H9 (cell line): ENCODE data around the gene UBA5. TPM values are rescaled to one million over a fixed set of nuclear protein-coding genes. Genes with fewer than 3 reads are reported as not detected.

ENCODE experiments used
- DNase-seq: peaks from one replicate; pipeline ENCODE4 v3.0.0-alpha.2; 2017
- H2AFZ ChIP-seq: one replicate; pipeline ENCODE4 v1.6.1; 2013; ENCODE audit warnings: mild to moderate bottlenecking, low read length, control low read depth, moderate library complexity
- H2AK5ac ChIP-seq: 2 replicates; pipeline ENCODE4 v1.6.1; 2013; ENCODE audit warnings: low read length, control low read depth, mixed read lengths; ENCODE audit not compliant: insufficient read length
- H2BK120ac ChIP-seq: one replicate; pipeline ENCODE4 v1.6.1; 2013; ENCODE audit warnings: low read depth, mild to moderate bottlenecking, low read length, control low read depth, inconsistent platforms; ENCODE audit not compliant: poor library complexity, severe bottlenecking
- H2BK12ac ChIP-seq: 2 replicates; pipeline ENCODE4 v1.6.1; 2013; ENCODE audit warnings: low read length, control low read depth, mixed read lengths, low read depth; ENCODE audit not compliant: insufficient read length
- H2BK15ac ChIP-seq: 2 replicates; pipeline ENCODE4 v1.6.1; 2013; ENCODE audit warnings: low read depth, low read length, control low read depth
- H2BK20ac ChIP-seq: one replicate; pipeline ENCODE4 v1.6.1; 2013; ENCODE audit warnings: low read depth, mild to moderate bottlenecking, low read length, control low read depth, inconsistent platforms; ENCODE audit not compliant: poor library complexity, severe bottlenecking
- H2BK5ac ChIP-seq: 2 replicates; pipeline ENCODE4 v1.6.1; 2013; ENCODE audit warnings: low read length, control low read depth, mixed read lengths; ENCODE audit not compliant: insufficient read length
- H3K14ac ChIP-seq: 2 replicates; pipeline ENCODE4 v1.6.1; 2013; ENCODE audit warnings: low read length, control low read depth; ENCODE audit not compliant: insufficient read depth
- H3K18ac ChIP-seq: 2 replicates; pipeline ENCODE4 v1.6.1; 2013; ENCODE audit warnings: low read depth, mild to moderate bottlenecking, mixed read lengths, low read length, control low read depth; ENCODE audit not compliant: insufficient read length
- H3K23ac ChIP-seq: 2 replicates; pipeline ENCODE4 v1.6.1; 2013; ENCODE audit warnings: low read length, control low read depth, mixed read lengths, low read depth; ENCODE audit not compliant: insufficient read length
- H3K23me2 ChIP-seq: 2 replicates; pipeline ENCODE4 v1.6.1; 2013; ENCODE audit warnings: low read depth, mild to moderate bottlenecking, mixed read lengths, low read length, control low read depth; ENCODE audit not compliant: insufficient read length, poor library complexity, severe bottlenecking
- H3K27ac ChIP-seq: 2 replicates; pipeline ENCODE4 v1.5.1; 2013; ENCODE audit warnings: low read length, control low read depth, mixed read lengths, low read depth; ENCODE audit not compliant: insufficient read length
- H3K27me3 ChIP-seq: 2 replicates; pipeline ENCODE4 v1.6.1; 2013; ENCODE audit warnings: low read length, control low read depth, inconsistent platforms; ENCODE audit not compliant: insufficient read depth
- H3K4ac ChIP-seq: 2 replicates; pipeline ENCODE4 v1.6.1; 2013; ENCODE audit warnings: low read depth, mild to moderate bottlenecking, control low read depth, inconsistent platforms, low read length, moderate library complexity
- H3K4me1 ChIP-seq: 2 replicates; pipeline ENCODE4 v1.6.1; 2013; ENCODE audit warnings: low read length, control low read depth, inconsistent platforms; ENCODE audit not compliant: insufficient read depth
- H3K4me2 ChIP-seq: 2 replicates; pipeline ENCODE4 v1.6.1; 2013; ENCODE audit warnings: low read length, control low read depth, mixed read lengths; ENCODE audit not compliant: insufficient read length, insufficient read depth
- H3K56ac ChIP-seq: 2 replicates; pipeline ENCODE4 v1.6.1; 2013; ENCODE audit warnings: low read depth, mild to moderate bottlenecking, mixed read lengths, low read length, control low read depth; ENCODE audit not compliant: insufficient read length
- H3K79me1 ChIP-seq: 2 replicates; pipeline ENCODE4 v1.6.1; 2013; ENCODE audit warnings: low read depth, mild to moderate bottlenecking, moderate library complexity, low read length, control low read depth, inconsistent platforms; ENCODE audit not compliant: insufficient read depth, poor library complexity, severe bottlenecking
- H3K79me2 ChIP-seq: 2 replicates; pipeline ENCODE4 v1.6.1; 2013; ENCODE audit warnings: low read length, control low read depth, inconsistent platforms; ENCODE audit not compliant: insufficient read depth
- H3K9ac ChIP-seq: 2 replicates; pipeline ENCODE4 v1.6.1; 2013; ENCODE audit warnings: low read length, control low read depth, mixed read lengths; ENCODE audit not compliant: insufficient read length; ENCODE audit errors: extremely low read depth
- H3K9me3 ChIP-seq: one replicate; pipeline ENCODE4 v1.6.1; 2013; ENCODE audit warnings: low read depth, low read length, inconsistent platforms; ENCODE audit not compliant: control insufficient read depth
- H3T11ph ChIP-seq: one replicate; pipeline ENCODE4 v1.6.1; 2013; ENCODE audit warnings: mild to moderate bottlenecking, low read length, control low read depth, inconsistent platforms
- H4K20me1 ChIP-seq: one replicate; pipeline ENCODE4 v1.6.1; 2013; ENCODE audit not compliant: control insufficient read depth, insufficient read length, insufficient read depth
- H4K5ac ChIP-seq: 2 replicates; pipeline ENCODE4 v1.6.1; 2013; ENCODE audit warnings: low read depth, mild to moderate bottlenecking, mixed read lengths, low read length, control low read depth; ENCODE audit not compliant: insufficient read length
- H4K8ac ChIP-seq: replicated peaks from 2 replicates; pipeline ENCODE4 v1.6.1; 2013; ENCODE audit warnings: low read length, control low read depth, mixed read lengths, low read depth; ENCODE audit not compliant: insufficient read length
- H4K91ac ChIP-seq: 2 replicates; pipeline ENCODE4 v1.6.1; 2013; ENCODE audit warnings: low read depth, mild to moderate bottlenecking, moderate library complexity, mixed read lengths, low read length, control low read depth; ENCODE audit not compliant: insufficient read length
- H3K27ac Mint-ChIP-seq, 3 experiments: 2 replicates in 2 of 3; 3 replicates in 1 of 3; pipeline ENCODE4 v1.8.0; 2020 to 2021; ENCODE audit warnings: mixed read lengths in 3 of 3, mild to moderate bottlenecking in 1 of 3, moderate library complexity in 1 of 3
- H3K27me3 Mint-ChIP-seq: 2 replicates; pipeline ENCODE4 v1.8.0; 2021; ENCODE audit warnings: low read depth, mild to moderate bottlenecking, moderate library complexity, mixed read lengths
- H3K36me3 Mint-ChIP-seq, 3 experiments: 2 replicates in 2 of 3; 3 replicates in 1 of 3; pipeline ENCODE4 v1.8.0; 2020 to 2021; ENCODE audit warnings: low read depth in 3 of 3, mixed read lengths in 3 of 3; ENCODE audit not compliant: insufficient read depth in 1 of 3
- H3K4me1 Mint-ChIP-seq, 2 experiments: 2 replicates each; pipeline ENCODE4 v1.8.0; 2020; ENCODE audit warnings: mixed read lengths in 2 of 2
- H3K4me3 Mint-ChIP-seq, 2 experiments: 2 replicates in 1 of 2; 3 replicates in 1 of 2; pipeline ENCODE4 v1.8.0; 2020 to 2021; ENCODE audit warnings: mild to moderate bottlenecking in 2 of 2, mixed read lengths in 2 of 2, moderate library complexity in 1 of 2
- H3K9me3 Mint-ChIP-seq, 2 experiments: 2 replicates in 1 of 2; 3 replicates in 1 of 2; pipeline ENCODE4 v1.8.0; 2020; ENCODE audit warnings: mild to moderate bottlenecking in 2 of 2, mixed read lengths in 2 of 2, moderate library complexity in 1 of 2
- total RNA-seq: library from RNA; stranded (reverse); gene quantifications from 2 replicates; pipeline ENCODE4 v1.2.1, GENCODE V29; 2021
- TF ChIP-seq, protein P1 (sequence below): fragments of 200-600 bp; sonication (generic); conservative IDR thresholded peaks from 3 replicates; pipeline ENCODE4 v1.8.0; 2021; ENCODE audit warnings: antibody characterized with exemption, mild to moderate bottlenecking

UBA5 gene
- total RNA-seq, 1 experiment from 2014 or later = 37.7 TPM

DNA sequence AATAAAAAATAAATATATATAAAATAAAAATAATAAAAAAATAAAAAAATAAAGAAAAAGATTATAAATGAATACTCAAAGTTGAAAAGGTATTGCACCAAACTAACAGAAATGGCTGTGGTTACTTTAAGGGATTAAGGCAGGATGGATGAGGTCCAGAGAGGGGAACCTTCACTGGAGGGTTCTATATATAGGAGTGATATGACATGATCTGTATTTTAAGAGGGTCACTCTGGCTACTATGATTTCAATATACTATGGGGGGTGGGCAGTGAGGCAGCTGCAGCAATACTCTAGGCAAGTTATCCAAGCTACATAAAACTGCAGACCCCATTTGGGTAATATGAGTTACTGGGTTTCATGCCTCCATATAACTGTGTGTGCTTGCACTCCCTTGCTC lies 25.1 kb upstream of the UBA5 start:
- no peak overlapping the region for H4K91ac ChIP-seq
- H2BK5ac ChIP-seq = no peak overlapping the region
- H4K20me1 ChIP-seq = no peaks in the 10 kb centered on the region
- no peak overlapping the region for H4K8ac ChIP-seq
- H3K4me1 ChIP-seq = no peaks in the 10 kb centered on the region
- H3K79me1 ChIP-seq = no peaks in the 10 kb centered on the region
- Mint-ChIP-seq H3K4me1 (no peaks in the 10 kb centered on the region), H3K9me3 (no peaks in the 10 kb centered on the region), H3K4me3 (no peak overlapping the region), H3K27me3 (no peaks in the 10 kb centered on the region), H3K27ac (no peak overlapping the region), H3K36me3 (peaks cover 0 to 12% (median 0%) of the 10 kb centered on the region in 3 experiments; a peak in 1 of 7 replicates)
- TF ChIP-seq, protein P1, sequence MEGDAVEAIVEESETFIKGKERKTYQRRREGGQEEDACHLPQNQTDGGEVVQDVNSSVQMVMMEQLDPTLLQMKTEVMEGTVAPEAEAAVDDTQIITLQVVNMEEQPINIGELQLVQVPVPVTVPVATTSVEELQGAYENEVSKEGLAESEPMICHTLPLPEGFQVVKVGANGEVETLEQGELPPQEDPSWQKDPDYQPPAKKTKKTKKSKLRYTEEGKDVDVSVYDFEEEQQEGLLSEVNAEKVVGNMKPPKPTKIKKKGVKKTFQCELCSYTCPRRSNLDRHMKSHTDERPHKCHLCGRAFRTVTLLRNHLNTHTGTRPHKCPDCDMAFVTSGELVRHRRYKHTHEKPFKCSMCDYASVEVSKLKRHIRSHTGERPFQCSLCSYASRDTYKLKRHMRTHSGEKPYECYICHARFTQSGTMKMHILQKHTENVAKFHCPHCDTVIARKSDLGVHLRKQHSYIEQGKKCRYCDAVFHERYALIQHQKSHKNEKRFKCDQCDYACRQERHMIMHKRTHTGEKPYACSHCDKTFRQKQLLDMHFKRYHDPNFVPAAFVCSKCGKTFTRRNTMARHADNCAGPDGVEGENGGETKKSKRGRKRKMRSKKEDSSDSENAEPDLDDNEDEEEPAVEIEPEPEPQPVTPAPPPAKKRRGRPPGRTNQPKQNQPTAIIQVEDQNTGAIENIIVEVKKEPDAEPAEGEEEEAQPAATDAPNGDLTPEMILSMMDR = no peak
- H3K9me3 ChIP-seq = no peaks in the 10 kb centered on the region
- no peak overlapping the region for H3K4ac ChIP-seq
- no peak overlapping the region for H2AFZ ChIP-seq
- H2BK15ac ChIP-seq = no peak overlapping the region
- no peak overlapping the region for H2BK20ac ChIP-seq
- no peak overlapping the region for H2BK12ac ChIP-seq
- H2BK120ac ChIP-seq = no peak overlapping the region
- no peak overlapping the region for H3K4me2 ChIP-seq
- H3K27ac ChIP-seq = no peak overlapping the region
- no peak overlapping the region for H3K23ac ChIP-seq
- H4K5ac ChIP-seq = no peak overlapping the region
- H3K79me2 ChIP-seq = no peaks in the 10 kb centered on the region
- no peak overlapping the region for H3T11ph ChIP-seq
- H2AK5ac ChIP-seq = no peak overlapping the region
- no peak for DNase-seq
- no peaks in the 10 kb centered on the region for H3K27me3 ChIP-seq
- H3K23me2 ChIP-seq = no peaks in the 10 kb centered on the region
- no peak overlapping the region for H3K9ac ChIP-seq
- no peak overlapping the region for H3K18ac ChIP-seq
- no peak overlapping the region for H3K14ac ChIP-seq
- H3K56ac ChIP-seq = no peak overlapping the region
